Fibroblast of lung (primary cell): ENCODE data around the gene AP2B1.

ENCODE experiments used
- EZH2 ChIP-seq: IDR thresholded peaks from 2 replicates; pipeline ENCODE4 v1.5.1; 2012; ENCODE audit warnings: low read length, control low read depth, mild to moderate bottlenecking; ENCODE audit errors: missing control alignments
- TF ChIP-seq, protein P1 (sequence below), 2 donors: IDR thresholded peaks in 1 of 2; conservative IDR thresholded peaks in 1 of 2; 1 replicate in 1 of 2; 2 replicates in 1 of 2; pipeline ENCODE4 v1.5.1; 2011 to 2012; ENCODE audit warnings: low read length in 2 of 2, control low read depth in 1 of 2, inconsistent platforms in 1 of 2, low read depth in 1 of 2, mild to moderate bottlenecking in 1 of 2

DNA sequence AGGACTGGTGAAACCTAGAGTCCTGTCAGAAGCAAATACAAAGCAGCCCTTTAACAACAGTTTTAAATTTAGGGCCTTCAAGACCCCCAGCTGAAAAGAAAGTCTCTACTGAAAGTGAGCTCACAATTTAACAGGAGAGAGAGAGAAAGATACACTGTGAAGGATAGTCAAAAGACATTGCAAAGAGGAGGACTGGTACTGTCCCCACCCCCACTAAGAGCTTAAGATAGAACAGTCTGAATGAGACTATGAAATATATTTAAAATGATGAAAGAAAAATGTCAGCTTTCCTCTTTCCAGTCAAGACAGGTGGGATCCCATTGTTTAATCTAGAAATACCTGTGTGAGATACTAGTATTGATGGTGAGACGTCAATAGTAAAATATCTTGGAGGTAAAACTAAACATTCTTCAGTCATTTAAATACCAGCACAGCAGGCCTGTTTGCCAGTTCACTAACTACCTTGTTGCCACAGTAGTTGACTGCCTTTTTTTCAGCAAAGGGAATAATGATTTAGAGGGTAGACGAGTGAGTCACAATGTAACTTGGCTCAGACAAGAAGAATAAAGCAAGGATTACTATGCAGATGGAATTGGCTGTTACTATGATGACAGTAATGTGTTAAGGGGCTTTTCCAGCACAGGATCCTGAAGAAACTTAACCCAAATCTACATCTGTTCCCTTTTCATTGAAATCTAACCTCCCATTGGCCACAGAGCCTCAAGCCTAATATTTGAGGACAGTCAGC is 97.1 kb downstream of the AP2B1 start:
- TF ChIP-seq EZH2, result no peak
- TF ChIP-seq, protein P1, sequence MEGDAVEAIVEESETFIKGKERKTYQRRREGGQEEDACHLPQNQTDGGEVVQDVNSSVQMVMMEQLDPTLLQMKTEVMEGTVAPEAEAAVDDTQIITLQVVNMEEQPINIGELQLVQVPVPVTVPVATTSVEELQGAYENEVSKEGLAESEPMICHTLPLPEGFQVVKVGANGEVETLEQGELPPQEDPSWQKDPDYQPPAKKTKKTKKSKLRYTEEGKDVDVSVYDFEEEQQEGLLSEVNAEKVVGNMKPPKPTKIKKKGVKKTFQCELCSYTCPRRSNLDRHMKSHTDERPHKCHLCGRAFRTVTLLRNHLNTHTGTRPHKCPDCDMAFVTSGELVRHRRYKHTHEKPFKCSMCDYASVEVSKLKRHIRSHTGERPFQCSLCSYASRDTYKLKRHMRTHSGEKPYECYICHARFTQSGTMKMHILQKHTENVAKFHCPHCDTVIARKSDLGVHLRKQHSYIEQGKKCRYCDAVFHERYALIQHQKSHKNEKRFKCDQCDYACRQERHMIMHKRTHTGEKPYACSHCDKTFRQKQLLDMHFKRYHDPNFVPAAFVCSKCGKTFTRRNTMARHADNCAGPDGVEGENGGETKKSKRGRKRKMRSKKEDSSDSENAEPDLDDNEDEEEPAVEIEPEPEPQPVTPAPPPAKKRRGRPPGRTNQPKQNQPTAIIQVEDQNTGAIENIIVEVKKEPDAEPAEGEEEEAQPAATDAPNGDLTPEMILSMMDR (conservative IDR thresholded peaks at IDR 0.05 in 1 of 2, IDR thresholded peaks at IDR 0.05 in 1 of 2; ENCODE audit: low read depth in 1 of 2, low read length in 2 of 2), result no peak
